ENCODE data around the gene MPP4. TPM values are rescaled to one million over a fixed set of nuclear protein-coding genes. Genes with fewer than 3 reads are reported as not detected.

MPP4 gene
- total RNA-seq, 1 donor = under 0.01 TPM

- Histone ChIP-seq H3K9me3 (ENCODE audit: low read depth, low read length) (no peaks in the 10 kb centered on the region), H3K27me3 (ENCODE audit: insufficient read depth, low read length) (no peaks in the 10 kb centered on the region), H3K4me1 (ENCODE audit: insufficient read depth, low read length) (no peaks in the 10 kb centered on the region), H3K4me3 (ENCODE audit: low read length) (no peak overlapping the region)
Measured at GRCh38 chr2:201622306-201622970, 76.0 kb downstream of the MPP4 start.

GRCh38 chr2:201621293-201621999 lies 77.0 kb downstream of the MPP4 start:
- Histone ChIP-seq H3K27me3 (ENCODE audit: insufficient read depth, low read length) (no peaks in the 10 kb centered on the region), H3K4me3 (ENCODE audit: low read length) (no peak overlapping the region), H3K4me1 (ENCODE audit: insufficient read depth, low read length) (no peaks in the 10 kb centered on the region), H3K9me3 (ENCODE audit: low read depth, low read length) (no peaks in the 10 kb centered on the region)

GRCh38 chr2:201618744-201619662 lies 79.4 kb downstream of the MPP4 start:
- Histone ChIP-seq H3K4me3 (ENCODE audit: low read length) (no peak overlapping the region), H3K9me3 (ENCODE audit: low read depth, low read length) (no peaks in the 10 kb centered on the region), H3K4me1 (ENCODE audit: insufficient read depth, low read length) (no peaks in the 10 kb centered on the region), H3K27me3 (ENCODE audit: insufficient read depth, low read length) (no peaks in the 10 kb centered on the region)

GRCh38 chr2:201608021-201608420 lies 90.4 kb downstream of the MPP4 start:
- peaks cover 12% of the 10 kb centered on the region for H3K27me3 ChIP-seq (ENCODE audit: insufficient read depth, low read length)
- no peaks in the 10 kb centered on the region for H3K4me1 ChIP-seq (ENCODE audit: insufficient read depth, low read length)
- no peak overlapping the region for H3K4me3 ChIP-seq (ENCODE audit: low read length)
- H3K9me3 ChIP-seq (ENCODE audit: low read depth, low read length) = no peaks in the 10 kb centered on the region

- no peaks in the 10 kb centered on the region for H3K9me3 ChIP-seq (ENCODE audit: low read depth, low read length)
- H3K27me3 ChIP-seq (ENCODE audit: insufficient read depth, low read length) = peaks cover 17% of the 10 kb centered on the region
- H3K4me3 ChIP-seq (ENCODE audit: low read length) = no peak overlapping the region
- H3K4me1 ChIP-seq (ENCODE audit: insufficient read depth, low read length) = no peaks in the 10 kb centered on the region
Measured at GRCh38 chr2:201607568-201607967, 90.9 kb downstream of the MPP4 start.

GRCh38 chr2:201600906-201601305 lies 97.5 kb downstream of the MPP4 start:
- no peak overlapping the region for H3K4me3 ChIP-seq (ENCODE audit: low read length)
- no peaks in the 10 kb centered on the region for H3K4me1 ChIP-seq (ENCODE audit: insufficient read depth, low read length)
- H3K27me3 ChIP-seq (ENCODE audit: insufficient read depth, low read length) = peaks cover 12% of the 10 kb centered on the region
- peaks cover 7% of the 10 kb centered on the region for H3K9me3 ChIP-seq (ENCODE audit: low read depth, low read length)

GRCh38 chr2:201597397-201597796 lies 101.0 kb downstream of the MPP4 start:
- Histone ChIP-seq H3K4me3 (ENCODE audit: low read length) (no peak overlapping the region), H3K27me3 (ENCODE audit: insufficient read depth, low read length) (no peaks in the 10 kb centered on the region), H3K4me1 (ENCODE audit: insufficient read depth, low read length) (no peaks in the 10 kb centered on the region), H3K9me3 (ENCODE audit: low read depth, low read length) (peaks cover 8% of the 10 kb centered on the region)

Other genes starting within 250 kb of the MPP4 start
- 34.3 TPM for gene TRAK2, start 247.2 kb downstream of the MPP4 start, total RNA-seq
- 17.8 TPM for gene STRADB, start 246.9 kb downstream of the MPP4 start, total RNA-seq
- 4.2 TPM for gene TMEM237, start 55.1 kb downstream of the MPP4 start, total RNA-seq
- gene ALS2, start 82.3 kb upstream of the MPP4 start, total RNA-seq = 6.2 TPM
- gene CDK15, start 107.9 kb upstream of the MPP4 start, total RNA-seq = not detected